Urinary bladder (tissue), 2 donors: ENCODE measurements around the gene RGS3. TPM values are rescaled to one million over a fixed set of nuclear protein-coding genes. Genes with fewer than 3 reads are reported as not detected.

Experiments used
- polyA plus RNA-seq: library from polyadenylated mRNA; stranded (reverse); fragments of 200-250 nt; gene quantifications from one replicate; pipeline ENCODE4 v1.2.3, GENCODE V29; 2013
- total RNA-seq: library from RNA; depleted of rRNA; stranded (reverse); fragments of >200 nt; gene quantifications from one replicate; pipeline ENCODE4 v1.2.3, GENCODE V29; 2014
- donor health status: healthy.

RGS3 gene
- total and polyA plus RNA-seq, 2 donors: 28.5 to 52.4 TPM

Other genes with a start within 250 kb of the RGS3 start
- 33.6 TPM for gene FKBP15, start 242.4 kb upstream of the RGS3 start, total RNA-seq
- gene FKBP15, start 242.4 kb upstream of the RGS3 start, polyA plus RNA-seq: 18.2 TPM
- gene SLC31A1, start 242.2 kb upstream of the RGS3 start, total RNA-seq: 19.5 TPM
- 10.1 TPM for gene SLC31A1, start 242.2 kb upstream of the RGS3 start, polyA plus RNA-seq
- gene CDC26, start 188.2 kb upstream of the RGS3 start, total RNA-seq: 25.5 TPM
- gene CDC26, start 188.2 kb upstream of the RGS3 start, polyA plus RNA-seq: 35.2 TPM
- gene PRPF4, start 188.1 kb upstream of the RGS3 start, total RNA-seq: 23.4 TPM
- gene PRPF4, start 188.1 kb upstream of the RGS3 start, polyA plus RNA-seq: 14.4 TPM
- 0.26 TPM for gene RNF183, start 160.4 kb upstream of the RGS3 start, total RNA-seq
- 0.15 TPM for gene RNF183, start 160.4 kb upstream of the RGS3 start, polyA plus RNA-seq
- gene WDR31, start 123.5 kb upstream of the RGS3 start, total RNA-seq: 1.7 TPM
- gene WDR31, start 123.5 kb upstream of the RGS3 start, polyA plus RNA-seq: 2.6 TPM
- 1.2 TPM for gene BSPRY, start 114.2 kb upstream of the RGS3 start, total RNA-seq
- gene BSPRY, start 114.2 kb upstream of the RGS3 start, polyA plus RNA-seq: 2.4 TPM
- gene HDHD3, start 86.7 kb upstream of the RGS3 start, total RNA-seq: 5.1 TPM
- gene HDHD3, start 86.7 kb upstream of the RGS3 start, polyA plus RNA-seq: 32.2 TPM
- gene ALAD, start 62.4 kb upstream of the RGS3 start, total RNA-seq: 16.6 TPM
- gene ALAD, start 62.4 kb upstream of the RGS3 start, polyA plus RNA-seq: 55.4 TPM
- 34.8 TPM for gene POLE3, start 53.1 kb upstream of the RGS3 start, total RNA-seq
- gene POLE3, start 53.1 kb upstream of the RGS3 start, polyA plus RNA-seq: 50.4 TPM
- gene C9orf43, start 53.0 kb upstream of the RGS3 start, total RNA-seq: 0.74 TPM
- gene C9orf43, start 53.0 kb upstream of the RGS3 start, polyA plus RNA-seq: 0.14 TPM